GM15510 (cell line): ENCODE measurements around the gene ARHGDIG.

Source experiments
- POLR2A ChIP-seq: IDR thresholded peaks from 3 replicates; pipeline ENCODE4 v1.6.1; 2011; ENCODE audit warnings: borderline replicate concordance; ENCODE audit not compliant: insufficient read length; ENCODE audit errors: extremely low read depth

Gene ARHGDIG

GRCh38 chr16:280552-280951 lies at the start of gene ARHGDIG:
TSS of gene ARHGDIG (plus strand) at chr16:280591. CDS start at chr16:280681, 90 bp downstream.
- no peak for TF ChIP-seq POLR2A

DNA sequence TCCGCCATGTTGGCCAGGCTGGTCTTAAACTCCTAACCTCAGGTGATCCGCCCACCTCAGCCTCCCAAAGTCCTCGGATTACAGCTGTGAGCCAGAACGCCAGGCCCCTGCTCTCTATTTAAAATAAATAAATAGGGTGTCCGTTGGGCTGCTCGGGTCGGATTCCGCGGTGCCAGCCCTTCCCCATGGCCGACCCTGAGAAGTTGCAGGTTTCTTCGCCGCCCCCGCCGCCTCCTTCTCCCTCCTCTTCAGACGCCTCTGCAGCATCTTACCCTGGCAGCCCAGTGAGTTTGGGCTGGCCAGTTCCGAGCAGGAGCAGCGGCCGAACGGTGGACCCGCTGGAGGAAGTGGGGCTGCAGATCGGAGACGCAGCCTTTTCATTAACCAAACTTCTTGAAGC lies 49.4 kb upstream of the ARHGDIG start:
- no peak for TF ChIP-seq POLR2A

DNA sequence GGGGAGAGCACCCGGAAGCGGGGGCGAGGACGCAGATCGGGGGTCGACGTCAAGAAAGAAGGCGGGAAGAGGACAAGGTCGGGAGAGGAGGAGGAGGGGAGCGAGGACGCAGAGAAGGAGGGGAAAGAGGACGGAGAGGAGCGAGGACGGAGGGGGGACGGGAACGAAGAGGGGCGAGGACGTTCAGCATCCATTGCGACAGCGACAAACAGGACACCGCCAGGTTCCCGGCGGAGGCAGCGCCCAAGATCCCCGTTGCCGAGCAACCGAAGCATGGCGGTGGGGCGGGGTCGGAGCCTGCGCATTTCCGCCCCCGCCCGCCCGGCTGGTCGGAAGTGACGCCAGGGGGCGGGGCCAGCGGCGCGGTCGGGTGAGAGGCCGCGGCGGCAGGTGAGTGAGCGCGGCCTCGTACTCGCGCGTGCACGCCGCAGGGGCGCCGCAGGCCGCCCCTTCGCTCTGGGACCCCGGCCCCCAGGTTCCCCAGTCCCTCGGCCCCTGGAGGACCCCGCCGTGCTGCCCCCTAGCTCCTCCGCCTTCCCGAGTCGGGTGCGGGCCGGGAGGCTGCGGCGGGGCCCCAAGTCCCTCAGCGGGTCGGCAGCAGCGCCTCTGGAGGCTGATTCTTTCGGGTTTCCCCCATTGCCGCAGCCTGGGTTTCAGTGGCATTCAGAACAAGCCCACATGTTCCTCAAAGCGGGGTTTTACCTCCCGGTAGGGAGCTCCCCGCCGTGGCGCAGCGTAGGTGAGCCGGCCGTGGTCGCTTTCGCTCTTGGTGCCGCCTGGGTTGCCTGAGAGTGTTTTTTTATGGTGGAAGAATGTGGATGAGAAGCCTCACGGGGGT lies 45.7 kb upstream of the ARHGDIG start, which contains the start of gene FAM234A:
Gene FAM234A, plus strand, starts transcription at position 354 of the 838 bp plus-strand sequence. CDS start 19,593 bp downstream, outside the sequence.
- peak; percentile 97 for TF ChIP-seq POLR2A

- no peak for TF ChIP-seq POLR2A
Measured at GRCh38 chr16:239948-240277, 40.5 kb upstream of the ARHGDIG start.

- no peak for TF ChIP-seq POLR2A
Measured at GRCh38 chr16:240559-240958, 39.8 kb upstream of the ARHGDIG start.

DNA sequence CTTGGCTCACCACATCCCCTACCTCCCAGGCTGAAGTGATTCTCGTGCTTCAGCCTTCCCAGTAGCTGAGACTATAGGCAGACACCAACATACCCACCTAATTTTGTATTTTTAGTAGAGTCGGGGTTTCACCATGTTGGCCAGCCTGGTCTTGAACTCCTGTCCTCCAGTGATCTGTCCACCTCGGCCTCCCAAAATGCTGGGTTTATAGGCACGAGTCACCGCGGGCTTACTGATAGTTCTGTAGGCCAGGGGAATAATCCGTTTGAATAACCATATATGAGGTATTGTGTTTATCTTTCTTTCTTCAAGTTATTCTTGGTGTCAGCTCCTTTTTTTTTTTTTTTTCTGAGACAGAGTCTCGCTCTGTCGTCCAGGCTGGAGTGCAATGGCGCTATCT lies 38.1 kb upstream of the ARHGDIG start:
- TF ChIP-seq POLR2A = no peak

- no peak for TF ChIP-seq POLR2A
Measured at GRCh38 chr16:243348-243747, 37.0 kb upstream of the ARHGDIG start.

DNA sequence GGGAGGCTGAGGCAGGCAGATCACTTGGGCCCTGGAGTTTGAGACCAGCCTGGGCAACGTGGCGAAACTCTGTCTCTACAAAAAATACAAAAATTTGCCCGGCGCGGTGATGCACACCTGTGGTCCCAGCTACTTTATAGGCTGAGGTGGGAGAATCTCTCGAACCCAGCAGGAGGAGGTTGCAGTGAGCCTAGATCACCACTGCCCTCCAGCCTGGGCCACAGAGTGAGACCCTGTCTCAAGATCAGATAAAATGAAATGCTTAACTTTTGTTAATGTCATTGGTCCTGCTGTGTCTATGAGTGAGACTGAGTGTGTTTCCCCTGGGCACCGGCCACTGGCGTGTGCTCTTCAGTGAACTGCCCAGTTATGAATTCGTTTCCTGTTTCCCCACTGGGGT lies 35.3 kb upstream of the ARHGDIG start:
- no peak for TF ChIP-seq POLR2A

DNA sequence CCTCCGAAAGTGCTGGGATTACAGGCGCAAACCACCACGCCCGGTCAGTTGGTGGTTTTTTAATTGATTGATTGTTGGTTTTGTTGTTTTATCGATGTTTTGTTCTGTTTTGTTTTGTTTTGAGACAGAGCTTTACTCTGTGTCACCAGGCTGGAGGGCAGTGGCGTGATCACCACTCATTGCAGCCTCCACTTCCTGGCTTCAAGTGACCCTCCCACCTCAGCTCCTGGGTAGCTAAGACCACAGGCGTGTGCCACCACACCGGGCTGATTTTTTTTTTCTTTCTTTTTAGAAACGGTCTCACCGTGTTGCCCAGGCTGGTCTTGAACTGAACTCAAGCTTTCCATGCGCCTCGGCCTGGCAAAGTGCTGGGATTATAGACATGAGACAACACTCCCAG lies 33.4 kb upstream of the ARHGDIG start:
- TF ChIP-seq POLR2A = no peak

GRCh38 chr16:249431-249830 lies 31.0 kb upstream of the ARHGDIG start:
- no peak for TF ChIP-seq POLR2A

- TF ChIP-seq POLR2A = no peak
Measured at GRCh38 chr16:252366-253337, 27.7 kb upstream of the ARHGDIG start.

DNA sequence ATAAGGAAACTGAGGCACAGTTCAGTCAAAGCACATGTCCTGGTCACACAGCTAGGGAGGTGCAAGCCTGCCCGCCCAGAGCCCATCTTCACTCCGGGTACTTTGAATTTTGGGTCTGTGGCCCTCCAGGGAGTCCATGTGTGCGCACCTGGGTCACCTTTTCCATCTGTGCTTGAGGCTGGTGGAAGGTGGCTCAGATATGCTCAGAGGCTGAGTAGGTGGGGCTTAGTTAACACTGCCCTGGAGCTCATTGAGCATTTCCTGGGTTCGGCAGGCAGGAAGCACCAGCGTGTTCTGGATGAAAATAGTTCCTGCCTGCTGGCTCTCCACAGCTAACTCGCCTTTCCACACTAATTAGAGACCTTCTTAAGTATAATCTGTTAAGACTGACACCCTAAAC lies 26.6 kb upstream of the ARHGDIG start:
- TF ChIP-seq POLR2A = no peak

DNA sequence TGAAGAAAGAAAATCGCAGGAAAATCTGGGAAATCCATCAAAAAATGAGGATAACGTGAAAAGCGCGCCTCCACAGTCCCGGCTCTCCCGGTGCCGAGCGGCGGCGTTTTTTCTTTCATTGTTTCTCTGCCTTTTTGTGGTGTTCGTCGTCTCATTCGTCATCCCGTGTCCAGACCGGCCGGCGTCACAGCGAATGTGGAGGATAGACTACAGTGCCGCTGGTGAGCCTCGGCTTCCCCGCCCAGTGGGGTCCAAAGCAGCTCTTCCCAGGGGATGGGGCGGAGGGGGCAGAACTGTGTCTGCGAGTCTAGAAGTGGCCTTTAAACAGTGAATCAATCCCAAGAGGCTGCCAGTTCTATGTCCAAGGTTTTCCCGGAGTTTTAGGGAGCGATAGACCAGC lies 25.9 kb upstream of the ARHGDIG start:
- TF ChIP-seq POLR2A = no peak

- no peak for TF ChIP-seq POLR2A
Measured at GRCh38 chr16:255183-255582, 25.2 kb upstream of the ARHGDIG start.

DNA sequence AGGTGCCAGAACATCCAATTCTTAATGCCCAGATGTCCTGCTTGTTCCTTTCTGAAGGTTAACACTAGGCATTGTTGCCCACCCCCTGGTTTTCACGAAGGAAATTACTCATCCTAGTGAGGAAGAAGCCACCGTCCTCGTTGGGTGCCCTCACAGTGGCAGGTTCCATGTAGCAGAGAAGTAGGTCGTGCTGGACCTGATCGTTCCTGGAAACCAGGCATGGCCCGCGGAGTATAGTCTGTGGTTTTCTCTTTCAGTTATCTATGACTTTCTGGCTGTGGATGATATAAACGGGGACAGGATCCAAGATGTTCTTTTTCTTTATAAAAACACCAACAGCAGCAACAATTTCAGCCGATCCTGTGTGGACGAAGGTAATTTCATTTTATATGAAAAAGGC lies 21.2 kb upstream of the ARHGDIG start:
- no peak for TF ChIP-seq POLR2A
